Measurements from ENCODE around the gene CES2.
"Not testable (repeated sequence)": the region's sequence is repeated elsewhere in the genome, so short reads cannot be mapped to it uniquely, and the experiment has no call there.

CES2 gene

GRCh38 chr16:66986559-66986958, 51.2 kb downstream of the CES2 start:
- DNase-seq = no peak

DNA sequence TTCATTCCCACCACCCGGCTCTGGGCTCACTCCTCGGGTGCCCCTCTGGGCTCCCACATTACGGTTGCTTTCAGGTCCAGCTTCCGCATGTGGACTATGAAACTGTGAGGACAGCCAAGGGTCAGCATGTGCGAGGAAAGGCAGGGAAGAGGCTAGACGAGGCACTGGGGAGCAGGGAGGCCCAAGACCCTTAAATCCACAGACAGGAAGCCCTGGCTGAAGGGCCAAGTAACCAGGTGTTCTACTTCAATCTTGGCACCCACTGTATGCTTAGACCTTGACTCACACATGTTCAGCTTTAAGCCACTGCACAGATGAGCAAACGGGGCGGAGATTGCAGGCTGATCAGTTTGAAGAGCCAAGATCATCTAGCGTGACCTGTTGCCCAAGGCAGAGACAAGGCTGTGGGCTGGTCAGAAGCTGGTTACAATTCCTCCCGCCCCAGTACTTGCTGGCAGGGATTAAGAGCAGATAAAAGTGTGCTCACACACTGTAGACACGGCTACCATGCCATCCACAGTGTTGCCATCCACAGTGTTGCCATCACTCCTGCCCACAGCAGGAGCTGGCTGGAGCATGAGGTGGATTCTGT, 53.0 kb downstream of the CES2 start, which contains the start of gene CES4A:
Gene CES4A, plus strand, starts transcription at position 393 of the 592 bp plus-strand sequence. Its CDS starts 184 bp downstream, at position 577.
- no peak for DNase-seq

DNA sequence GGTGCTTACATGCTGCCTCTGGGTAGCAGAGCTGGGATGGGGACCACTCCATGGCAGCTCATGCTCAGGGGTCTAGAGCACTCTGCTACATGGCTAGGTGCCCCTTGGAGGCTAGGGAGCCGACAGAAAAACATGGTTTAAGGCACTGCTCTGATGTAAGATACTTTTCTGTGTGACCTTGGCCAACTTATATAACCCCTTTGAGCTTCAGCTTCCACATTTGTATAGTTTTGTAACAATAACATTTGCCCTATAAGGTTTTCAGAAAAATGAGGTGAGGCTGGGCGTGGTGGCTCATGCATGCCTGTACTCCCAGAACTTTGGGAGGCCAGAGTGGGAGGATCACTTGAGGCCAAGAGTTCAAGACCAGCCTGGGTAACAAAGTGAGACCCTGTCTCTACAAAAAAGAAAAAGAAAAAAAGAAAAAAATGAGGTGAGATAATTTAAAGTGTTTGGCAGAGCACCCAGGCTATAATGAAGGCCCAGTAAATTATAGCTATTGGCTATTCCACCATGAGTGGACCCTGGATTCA, 56.3 kb downstream of the CES2 start:
- DNase-seq = no peak

DNA sequence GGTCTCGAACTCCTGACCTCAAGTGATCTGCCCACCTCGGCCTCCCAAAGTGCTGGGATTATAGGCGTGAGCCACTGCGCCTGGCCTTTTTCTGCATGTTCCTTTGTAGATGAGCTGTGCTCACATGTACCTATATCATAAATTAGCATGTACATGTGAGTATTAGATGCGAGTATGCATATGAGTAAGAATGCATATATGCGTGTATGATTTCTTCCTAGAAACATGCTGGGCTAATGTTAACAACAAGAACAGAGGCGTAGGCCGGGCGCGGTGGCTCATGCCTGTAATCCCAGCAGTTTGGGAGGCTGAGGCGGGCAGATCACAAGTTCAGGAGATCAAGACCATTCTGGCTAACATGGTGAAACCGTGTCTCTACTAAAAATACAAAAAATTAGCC, 58.2 kb downstream of the CES2 start:
- not testable (repeated sequence) for DNase-seq

All from stimulated activated CD4-positive, alpha-beta T cell treated with anti-CD3 and anti-CD28 coated beads, Interleukin-2, amount 100 ng/mL, for 48 hours (primary cell).